Calu3 (cell line): ENCODE results near the gene RPL28. TPM values are rescaled to one million over a fixed set of nuclear protein-coding genes. Genes with fewer than 3 reads are reported as not detected.
A peak's percentile ranks its signal among the peaks of the same experiment; 100 is the strongest.

Source experiments
- BruUV-seq: library from RNA; stranded (reverse); fragments of 400-500 nt; replicated peaks from 2 replicates; lab custom pipeline; 2021; lab: Mats Ljungman, UMichigan
- CTCF ChIA-PET: fragments of 300-600 bp; sonication (Branson Sonifier 250); formaldehyde crosslinking; loops from one replicate; lab custom pipeline; 2022; ENCODE audit warnings: antibody characterized with exemption; lab: Charles Lee
- DNase-seq: peaks from one replicate; pipeline ENCODE4 v3.0.0; 2022
- H3K27ac Mint-ChIP-seq: one replicate; pipeline ENCODE4 v1.8.0; 2022; ENCODE audit warnings: mixed read lengths; ENCODE audit not compliant: unreplicated experiment
- H3K27me3 Mint-ChIP-seq: one replicate; pipeline ENCODE4 v1.8.0; 2022; ENCODE audit warnings: mixed read lengths; ENCODE audit not compliant: unreplicated experiment
- H3K36me3 Mint-ChIP-seq: one replicate; pipeline ENCODE4 v1.8.0; 2022; ENCODE audit warnings: mild to moderate bottlenecking, moderate library complexity, mixed read lengths; ENCODE audit not compliant: insufficient read depth, unreplicated experiment
- H3K4me1 Mint-ChIP-seq: one replicate; pipeline ENCODE4 v1.8.0; 2022; ENCODE audit warnings: mild to moderate bottlenecking, low read depth, mixed read lengths; ENCODE audit not compliant: unreplicated experiment
- H3K4me3 Mint-ChIP-seq: one replicate; pipeline ENCODE4 v1.8.0; 2022; ENCODE audit warnings: mild to moderate bottlenecking, low read depth, moderate library complexity, mixed read lengths; ENCODE audit not compliant: unreplicated experiment
- H3K9me3 Mint-ChIP-seq: one replicate; pipeline ENCODE4 v1.8.0; 2022; ENCODE audit warnings: low read depth, mixed read lengths; ENCODE audit not compliant: unreplicated experiment
- intact Hi-C: fragments of 100-400 bp; cut with micrococcal nuclease; formaldehyde crosslinking; loops from one replicate; pipeline ENCODE4 v1.10.0; 2022; ENCODE audit not compliant: unreplicated experiment
- total RNA-seq: library from RNA; stranded (reverse); gene quantifications from 2 replicates; pipeline ENCODE4 v1.2.3, GENCODE V29; 2022
- TF ChIP-seq, protein P1 (sequence below): fragments of 200-600 bp; IDR thresholded peaks from one replicate; pipeline ENCODE4 v1.8.0; 2022; ENCODE audit warnings: antibody characterized with exemption; ENCODE audit not compliant: unreplicated experiment

Gene RPL28
- total RNA-seq, 1 experiment from 2014 or later, result 1,520 TPM

DNA sequence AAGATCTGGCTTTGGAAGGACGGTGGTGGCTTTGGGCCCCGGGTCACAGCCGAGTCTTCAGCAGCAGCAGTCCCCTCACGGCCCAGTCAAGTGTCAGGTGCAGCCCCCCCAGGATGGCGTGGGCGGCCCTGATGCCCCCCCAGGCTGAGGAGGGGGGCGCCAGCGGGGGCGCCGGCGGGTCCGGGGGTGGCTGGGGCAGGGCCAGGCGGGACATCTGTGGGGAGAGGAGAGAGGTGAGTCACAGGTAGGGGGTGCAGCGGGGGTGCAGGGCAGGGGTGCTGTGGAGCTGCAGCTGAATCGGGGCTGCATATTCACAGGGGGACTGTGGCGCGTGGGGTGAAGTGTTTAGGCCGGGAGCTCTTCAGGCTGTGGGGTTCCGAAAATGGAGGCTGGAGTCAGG lies 19.8 kb upstream of the RPL28 start:
- no TSS peak for BruUV-seq
- Mint-ChIP-seq H3K4me3 (peak overlapping the region; percentile 26), H3K9me3 (no peaks in the 10 kb centered on the region), H3K36me3 (peaks cover 15% of the 10 kb centered on the region), H3K27ac (no peak overlapping the region), H3K4me1 (peaks cover 11% of the 10 kb centered on the region), H3K27me3 (peaks cover 79% of the 10 kb centered on the region)
- intact Hi-C loops, result no loop called here
- CTCF ChIA-PET, result interaction anchor here (1.1 kb wide), 1 partner anchor 27 kb away, joined by 3 read pairs; the partner anchor contains the start of gene KMT5C
- TF ChIP-seq, protein P1, sequence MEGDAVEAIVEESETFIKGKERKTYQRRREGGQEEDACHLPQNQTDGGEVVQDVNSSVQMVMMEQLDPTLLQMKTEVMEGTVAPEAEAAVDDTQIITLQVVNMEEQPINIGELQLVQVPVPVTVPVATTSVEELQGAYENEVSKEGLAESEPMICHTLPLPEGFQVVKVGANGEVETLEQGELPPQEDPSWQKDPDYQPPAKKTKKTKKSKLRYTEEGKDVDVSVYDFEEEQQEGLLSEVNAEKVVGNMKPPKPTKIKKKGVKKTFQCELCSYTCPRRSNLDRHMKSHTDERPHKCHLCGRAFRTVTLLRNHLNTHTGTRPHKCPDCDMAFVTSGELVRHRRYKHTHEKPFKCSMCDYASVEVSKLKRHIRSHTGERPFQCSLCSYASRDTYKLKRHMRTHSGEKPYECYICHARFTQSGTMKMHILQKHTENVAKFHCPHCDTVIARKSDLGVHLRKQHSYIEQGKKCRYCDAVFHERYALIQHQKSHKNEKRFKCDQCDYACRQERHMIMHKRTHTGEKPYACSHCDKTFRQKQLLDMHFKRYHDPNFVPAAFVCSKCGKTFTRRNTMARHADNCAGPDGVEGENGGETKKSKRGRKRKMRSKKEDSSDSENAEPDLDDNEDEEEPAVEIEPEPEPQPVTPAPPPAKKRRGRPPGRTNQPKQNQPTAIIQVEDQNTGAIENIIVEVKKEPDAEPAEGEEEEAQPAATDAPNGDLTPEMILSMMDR, result no peak
- no peak for DNase-seq

DNA sequence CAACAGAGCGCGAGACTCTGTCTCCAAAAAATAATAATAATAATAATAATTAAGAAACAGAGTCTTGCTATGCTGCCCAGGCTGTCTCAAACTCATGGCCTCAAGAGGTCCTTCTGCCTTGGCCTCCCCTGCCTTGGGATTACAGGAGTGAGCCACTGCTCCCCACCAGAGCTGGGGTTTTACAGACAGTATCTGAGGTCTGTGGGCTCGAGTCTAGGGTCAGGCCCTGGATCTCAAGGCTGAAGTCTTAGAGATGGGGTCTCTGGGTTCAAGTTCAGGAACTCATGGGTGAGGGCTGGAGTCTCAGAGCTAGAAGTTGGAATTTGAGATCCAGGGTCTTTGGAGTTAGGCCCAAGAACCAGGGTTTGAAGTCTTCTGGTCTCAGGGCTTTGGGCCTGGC lies 18.9 kb upstream of the RPL28 start:
- Mint-ChIP-seq H3K4me3 (no peak overlapping the region), H3K36me3 (peaks cover 15% of the 10 kb centered on the region), H3K4me1 (peaks cover 12% of the 10 kb centered on the region), H3K27me3 (peaks cover 87% of the 10 kb centered on the region), H3K9me3 (no peaks in the 10 kb centered on the region), H3K27ac (no peak overlapping the region)
- no TSS peak for BruUV-seq
- CTCF ChIA-PET, result interaction anchor here (1.1 kb wide), 1 partner anchor 27 kb away, joined by 3 read pairs; the partner anchor contains the start of gene KMT5C
- intact Hi-C loops, result no loop called here
- DNase-seq, result no peak
- TF ChIP-seq, protein P1, result no peak

DNA sequence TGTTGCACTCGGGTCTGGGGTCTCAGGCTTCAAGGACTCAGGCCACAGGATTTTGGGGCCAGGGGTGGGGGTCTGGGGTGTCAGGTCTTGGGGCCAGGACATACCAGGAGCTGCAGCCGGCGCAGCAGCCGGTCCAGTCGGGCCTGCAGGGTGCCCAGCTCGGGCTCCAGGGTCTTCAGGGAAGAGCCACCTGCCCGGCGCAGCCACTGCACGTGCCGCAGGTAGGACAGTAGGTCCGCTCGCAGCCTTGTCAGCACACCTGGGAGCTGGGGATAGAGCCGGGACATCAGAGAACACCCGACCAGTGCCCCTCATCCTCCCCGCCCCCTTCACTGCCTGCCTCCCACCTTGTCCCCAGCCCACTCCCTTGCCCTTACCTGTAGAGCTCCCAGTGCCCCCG lies 17.6 kb upstream of the RPL28 start:
- Mint-ChIP-seq H3K4me1 (peaks cover 19% of the 10 kb centered on the region), H3K27ac (no peak overlapping the region), H3K27me3 (peaks cover 97% of the 10 kb centered on the region), H3K9me3 (no peaks in the 10 kb centered on the region), H3K36me3 (peaks cover 24% of the 10 kb centered on the region), H3K4me3 (no peak overlapping the region)
- intact Hi-C loops, result no loop called here
- CTCF ChIA-PET, result interaction anchor here (0.6 kb wide), 1 partner anchor 251 kb away, joined by 4 read pairs; the partner anchor contains the start of gene PPP1R12C
- DNase-seq, result no peak
- no TSS peak for BruUV-seq
- TF ChIP-seq, protein P1, result no peak

DNA sequence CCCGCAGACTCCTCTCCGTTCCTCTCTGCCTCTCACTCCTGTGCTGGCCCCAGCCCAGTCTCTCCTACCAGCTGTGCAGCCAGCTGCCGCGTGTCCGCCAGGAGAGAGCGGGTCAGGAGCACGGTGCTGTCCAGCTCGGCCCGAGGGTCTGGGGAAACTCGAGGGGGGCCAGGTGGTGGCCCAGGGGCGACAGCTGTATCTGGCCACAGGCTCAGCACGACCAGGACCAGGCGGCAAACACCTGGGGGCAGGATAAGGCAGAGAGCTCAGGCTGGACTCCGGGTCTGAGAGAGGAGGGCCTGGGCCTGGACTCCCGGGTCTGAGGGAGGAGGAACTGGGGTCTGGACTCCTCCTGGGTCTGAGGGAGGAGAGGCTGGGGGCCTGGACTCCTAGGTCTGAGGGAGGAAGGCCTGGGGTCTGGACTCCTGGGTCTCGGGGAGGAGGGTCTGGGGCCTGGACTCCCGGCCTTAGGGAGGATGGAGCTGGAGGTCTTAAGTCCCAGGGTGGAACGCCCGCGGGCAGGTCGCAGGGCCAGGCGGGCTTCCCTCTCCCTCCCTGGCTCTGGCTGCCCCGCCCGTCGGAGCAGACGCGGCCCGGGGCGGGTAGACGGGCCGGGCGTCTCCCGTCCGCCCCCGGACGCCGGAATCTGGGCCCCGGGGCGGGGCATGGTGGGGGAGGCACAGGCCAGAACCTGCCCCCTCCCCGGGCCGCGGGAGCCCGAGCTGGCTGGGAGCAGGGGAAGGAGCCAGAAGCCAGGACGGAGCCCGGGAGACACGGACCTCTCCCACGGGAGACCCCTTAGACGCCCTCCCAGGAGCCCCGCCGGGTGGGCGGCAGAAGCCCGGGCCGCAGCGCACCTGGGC lies 16.8 kb upstream of the RPL28 start:
- Mint-ChIP-seq H3K36me3 (peaks cover 29% of the 10 kb centered on the region), H3K27ac (peak overlapping the region; percentile 16), H3K4me3 (peak overlapping the region; percentile 68), H3K9me3 (no peaks in the 10 kb centered on the region), H3K4me1 (peaks cover 25% of the 10 kb centered on the region), H3K27me3 (peaks cover 97% of the 10 kb centered on the region)
- peak; percentile 54 for DNase-seq
- BruUV-seq, result no TSS peak
- intact Hi-C loops, result no loop called here
- TF ChIP-seq, protein P1, result no peak
- CTCF ChIA-PET, result interaction anchor here (0.6 to 1.2 kb wide), 4 partner anchors 15 to 252 kb away, joined by 3 to 8 read pairs (median 4); partner anchors contain the start of genes KMT5C, PPP1R12C and TMEM238
